Measurements from ENCODE around the gene AIG1.

Gene AIG1

GRCh38 chr6:143313163-143313562 is 252.5 kb downstream of the AIG1 start:
- TF ChIP-seq, protein P1, sequence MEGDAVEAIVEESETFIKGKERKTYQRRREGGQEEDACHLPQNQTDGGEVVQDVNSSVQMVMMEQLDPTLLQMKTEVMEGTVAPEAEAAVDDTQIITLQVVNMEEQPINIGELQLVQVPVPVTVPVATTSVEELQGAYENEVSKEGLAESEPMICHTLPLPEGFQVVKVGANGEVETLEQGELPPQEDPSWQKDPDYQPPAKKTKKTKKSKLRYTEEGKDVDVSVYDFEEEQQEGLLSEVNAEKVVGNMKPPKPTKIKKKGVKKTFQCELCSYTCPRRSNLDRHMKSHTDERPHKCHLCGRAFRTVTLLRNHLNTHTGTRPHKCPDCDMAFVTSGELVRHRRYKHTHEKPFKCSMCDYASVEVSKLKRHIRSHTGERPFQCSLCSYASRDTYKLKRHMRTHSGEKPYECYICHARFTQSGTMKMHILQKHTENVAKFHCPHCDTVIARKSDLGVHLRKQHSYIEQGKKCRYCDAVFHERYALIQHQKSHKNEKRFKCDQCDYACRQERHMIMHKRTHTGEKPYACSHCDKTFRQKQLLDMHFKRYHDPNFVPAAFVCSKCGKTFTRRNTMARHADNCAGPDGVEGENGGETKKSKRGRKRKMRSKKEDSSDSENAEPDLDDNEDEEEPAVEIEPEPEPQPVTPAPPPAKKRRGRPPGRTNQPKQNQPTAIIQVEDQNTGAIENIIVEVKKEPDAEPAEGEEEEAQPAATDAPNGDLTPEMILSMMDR (IDR thresholded peaks at IDR 0.05; ENCODE audit: low read depth, low read length), result no peak
- no peak for DNase-seq (ENCODE audit: low read depth, low spot score)
- in situ Hi-C loops (cut with HindIII; ENCODE audit: low sequenced_read_pairs), result no loop called here
- no peak overlapping the region for H3K4me3 ChIP-seq (ENCODE audit: low read depth, low read length)

- TF ChIP-seq, protein P1 (IDR thresholded peaks at IDR 0.05; ENCODE audit: low read depth, low read length), result no peak
- H3K4me3 ChIP-seq (ENCODE audit: low read depth, low read length), result no peak overlapping the region
- no peak for DNase-seq (ENCODE audit: low read depth, low spot score)
- in situ Hi-C loops (cut with HindIII; ENCODE audit: low sequenced_read_pairs), result no loop called here
Observed at GRCh38 chr6:143321491-143322086, 260.9 kb downstream of the AIG1 start.

DNA sequence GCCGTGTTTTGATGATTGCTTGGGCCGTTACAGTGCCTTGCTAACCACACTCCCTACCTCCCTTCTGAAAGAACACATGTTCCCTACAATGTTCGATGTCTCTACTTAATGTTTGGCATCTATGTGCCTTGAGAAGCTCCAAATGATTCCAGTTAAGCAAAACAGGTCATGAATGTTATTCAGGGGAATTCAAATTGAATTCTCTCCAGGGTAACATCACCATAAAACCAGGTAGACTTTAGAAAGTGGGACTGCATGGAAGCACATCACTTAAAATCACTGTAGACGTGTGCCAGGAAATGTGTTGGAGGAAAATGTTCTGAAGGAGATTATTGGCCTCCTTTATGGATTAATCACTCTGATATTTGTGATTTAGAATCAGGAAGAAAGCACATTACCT is 261.7 kb downstream of the AIG1 start:
- TF ChIP-seq, protein P1 (IDR thresholded peaks at IDR 0.05; ENCODE audit: low read depth, low read length), result no peak
- no peak overlapping the region for H3K4me3 ChIP-seq (ENCODE audit: low read depth, low read length)
- in situ Hi-C loops (cut with HindIII; ENCODE audit: low sequenced_read_pairs), result no loop called here
- no peak for DNase-seq (ENCODE audit: low read depth, low spot score)

DNA sequence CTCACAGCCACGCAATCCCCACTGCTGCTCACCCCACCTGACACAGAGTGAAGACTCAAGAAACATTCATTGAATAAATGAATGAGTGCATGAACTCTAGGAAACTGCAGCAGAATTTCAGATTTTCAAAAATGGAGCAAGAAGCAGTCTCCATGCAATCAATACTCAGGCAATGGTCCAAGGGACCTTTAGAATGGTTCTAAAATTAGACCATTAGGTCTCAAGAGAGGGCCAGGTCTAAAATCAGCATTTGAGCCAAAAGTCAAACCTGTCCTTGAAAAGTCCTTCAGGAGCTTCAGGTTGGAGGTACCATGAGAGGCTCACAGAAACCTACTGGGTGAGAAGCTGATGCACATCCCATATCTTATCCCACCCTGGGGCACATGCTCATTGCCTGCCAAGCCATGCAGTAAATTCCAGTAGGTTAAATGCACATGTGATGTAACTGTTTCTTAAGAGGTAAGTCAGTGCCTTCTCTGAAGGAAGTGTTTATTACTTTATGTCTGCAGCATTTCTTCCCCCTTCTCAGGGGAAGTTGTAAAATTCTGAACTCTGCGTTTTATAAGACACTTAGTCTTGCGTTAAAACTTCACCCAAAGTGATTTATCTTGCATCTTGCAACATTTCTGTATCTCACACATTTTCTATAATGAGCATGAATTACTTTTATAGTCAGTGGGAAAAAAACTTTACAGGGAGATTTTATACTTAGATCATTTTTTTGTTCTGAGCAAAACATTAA is 263.2 kb downstream of the AIG1 start:
- in situ Hi-C loops (cut with HindIII; ENCODE audit: low sequenced_read_pairs), result no loop called here
- no peak overlapping the region for H3K4me3 ChIP-seq (ENCODE audit: low read depth, low read length)

DNA sequence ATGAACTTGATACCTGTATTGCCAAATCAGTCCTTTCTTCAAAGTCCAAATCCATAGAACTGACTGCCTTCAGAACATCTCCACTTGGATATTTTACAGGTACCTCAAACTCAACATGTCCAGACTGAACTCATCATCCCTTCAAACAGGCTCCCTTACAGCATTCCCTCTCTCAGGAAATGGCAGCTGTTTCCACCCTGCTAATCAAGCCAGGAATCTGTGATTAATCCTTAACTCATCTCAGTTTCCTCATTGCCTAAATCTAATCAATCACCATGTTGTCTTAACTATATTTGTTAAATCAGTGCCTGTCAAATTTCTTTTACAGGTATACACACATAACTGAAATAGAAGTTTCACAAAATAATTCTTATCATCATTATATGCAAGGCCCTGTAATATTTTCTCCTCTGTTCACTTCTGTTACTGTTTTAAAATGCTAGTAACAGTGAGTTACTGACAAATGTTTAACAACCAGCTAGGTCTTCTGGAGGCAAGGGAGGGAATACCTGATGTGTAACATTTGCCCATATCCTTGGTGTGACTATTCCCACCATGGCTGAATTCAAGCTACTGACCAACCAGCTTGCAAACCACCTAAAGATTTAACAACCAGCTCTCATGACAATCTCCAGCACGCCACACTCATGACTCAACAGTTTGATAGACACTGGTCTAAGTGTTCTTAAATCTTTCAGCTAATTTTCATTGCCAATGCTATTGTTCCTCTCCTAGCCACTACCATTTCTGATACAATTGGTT is 264.9 kb downstream of the AIG1 start:
- DNase-seq (ENCODE audit: low read depth, low spot score), result no peak
- H3K4me3 ChIP-seq (ENCODE audit: low read depth, low read length), result no peak overlapping the region
- TF ChIP-seq, protein P1 (IDR thresholded peaks at IDR 0.05; ENCODE audit: low read depth, low read length), result no peak
- in situ Hi-C loops (cut with HindIII; ENCODE audit: low sequenced_read_pairs), result no loop called here

More for the DNA sequence above, 263.2 kb downstream of the AIG1 start:
- DNase-seq (ENCODE audit: low read depth, low spot score), result no peak
- TF ChIP-seq, protein P1 (IDR thresholded peaks at IDR 0.05; ENCODE audit: low read depth, low read length), result no peak

DNA sequence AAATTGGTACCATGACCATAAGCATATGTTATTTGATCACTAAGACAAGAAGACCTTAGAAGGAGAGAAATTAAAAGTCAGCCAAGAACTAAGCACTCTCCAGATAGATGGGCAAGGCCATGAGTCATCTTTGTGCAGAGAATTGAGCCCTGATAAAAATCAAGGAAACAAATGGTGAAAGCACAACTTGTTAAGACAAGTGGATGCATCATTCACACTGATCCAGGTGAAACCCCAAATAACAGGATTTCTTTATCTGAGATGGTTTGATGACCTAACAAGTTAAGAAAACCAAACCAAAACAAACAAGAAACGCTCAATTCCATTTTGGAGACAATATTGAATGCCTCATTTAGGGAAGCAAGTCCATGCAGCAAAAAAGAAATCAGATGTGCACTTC is 268.2 kb downstream of the AIG1 start:
- no peak for DNase-seq (ENCODE audit: low read depth, low spot score)
- TF ChIP-seq, protein P1 (IDR thresholded peaks at IDR 0.05; ENCODE audit: low read depth, low read length), result no peak
- in situ Hi-C loops (cut with HindIII; ENCODE audit: low sequenced_read_pairs), result no loop called here
- no peak overlapping the region for H3K4me3 ChIP-seq (ENCODE audit: low read depth, low read length)
